Adipocyte (in vitro differentiated cells): Measurements from ENCODE around the gene ZNF581.

Experiments
- DNase-seq: peaks from one replicate; pipeline ENCODE4 v3.0.0-alpha.2; 2015; ENCODE audit warnings: low read depth
- H3K27me3 ChIP-seq: replicated peaks from 2 replicates; pipeline ENCODE4 v1.7.0; 2013; ENCODE audit warnings: mild to moderate bottlenecking, low read length, moderate library complexity; ENCODE audit not compliant: control insufficient read depth, insufficient read depth
- H3K36me3 ChIP-seq: 2 replicates; pipeline ENCODE4 v1.7.0; 2013; ENCODE audit warnings: low read length, mild to moderate bottlenecking, moderate library complexity; ENCODE audit not compliant: control insufficient read depth, insufficient read depth, severe bottlenecking
- H3K4me1 ChIP-seq: 2 replicates; pipeline ENCODE4 v1.7.0; 2013; ENCODE audit warnings: mild to moderate bottlenecking, low read length, moderate library complexity; ENCODE audit not compliant: control insufficient read depth, insufficient read depth
- H3K4me3 ChIP-seq: 2 replicates; pipeline ENCODE4 v1.7.0; 2013; ENCODE audit warnings: mild to moderate bottlenecking, low read length, moderate library complexity
- H3K9ac ChIP-seq: 2 replicates; pipeline ENCODE4 v1.7.0; 2013; ENCODE audit warnings: mild to moderate bottlenecking, low read length, moderate library complexity
- H3K9me3 ChIP-seq: 2 replicates; pipeline ENCODE4 v1.7.0; 2013; ENCODE audit warnings: mild to moderate bottlenecking, low read length, moderate library complexity; ENCODE audit not compliant: control insufficient read depth

The ZNF581 gene, protein sequence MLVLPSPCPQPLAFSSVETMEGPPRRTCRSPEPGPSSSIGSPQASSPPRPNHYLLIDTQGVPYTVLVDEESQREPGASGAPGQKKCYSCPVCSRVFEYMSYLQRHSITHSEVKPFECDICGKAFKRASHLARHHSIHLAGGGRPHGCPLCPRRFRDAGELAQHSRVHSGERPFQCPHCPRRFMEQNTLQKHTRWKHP

DNA sequence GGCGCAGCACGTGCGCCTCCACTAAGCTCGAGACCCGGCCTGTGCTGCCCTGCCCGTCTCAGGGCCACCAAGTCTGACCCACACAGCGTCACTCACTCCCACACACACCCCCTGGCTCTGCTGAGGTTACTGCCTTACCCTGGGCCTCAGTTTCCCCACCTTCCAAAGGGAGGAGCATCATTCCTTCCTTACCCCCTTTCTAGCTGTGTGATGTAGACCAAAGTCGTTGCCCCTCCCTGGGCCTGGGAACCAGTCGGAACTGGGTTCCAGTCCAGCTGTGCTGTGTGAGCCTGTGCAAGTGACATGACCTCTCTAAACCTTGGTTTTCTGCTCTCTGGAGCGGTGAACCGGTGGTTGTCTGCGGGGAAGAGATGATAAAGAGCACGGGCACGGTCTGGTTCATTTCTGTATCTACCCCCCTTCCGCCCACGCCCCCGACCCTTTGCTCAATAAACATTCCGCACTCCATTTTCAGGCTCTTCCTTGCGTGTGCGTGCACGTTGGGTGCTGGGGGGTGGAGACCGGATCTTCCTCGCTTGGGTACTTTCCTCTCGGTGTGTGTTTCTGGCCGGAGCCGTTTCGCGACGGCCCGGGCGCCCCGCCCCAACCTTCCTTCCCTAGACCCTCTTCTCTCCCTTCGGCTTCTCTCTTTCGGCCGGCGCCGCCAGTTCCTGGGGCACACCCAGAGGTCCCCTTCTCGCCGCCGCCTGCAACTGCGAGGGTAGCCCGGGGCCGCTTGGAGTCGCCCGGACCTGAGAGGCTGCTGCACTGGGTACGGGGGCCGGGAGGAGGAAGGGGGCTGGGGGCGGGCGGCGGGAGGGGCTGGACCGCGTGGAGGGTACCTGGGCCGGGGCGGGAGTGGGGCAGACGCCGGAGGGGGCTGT, at the start of gene ZNF581:
TSS of gene ZNF581 (plus strand) at position 647 of the 884 bp plus-strand sequence. CDS start 923 bp downstream, outside the sequence.
- Histone ChIP-seq H3K4me3 (peak within 1 kb of the TSS; percentile 92), H3K9ac (peak within 1 kb of the TSS; percentile 91), H3K4me1 (peaks cover 54% of the 10 kb centered on the region), H3K27me3 (no peaks in the 10 kb centered on the region), H3K9me3 (no peaks in the 10 kb centered on the region), H3K36me3 (peaks cover 16% of the 10 kb centered on the region)
- DNase-seq: peak; percentile 89

- H3K9me3 ChIP-seq: no peaks in the 10 kb centered on the region
- H3K9ac ChIP-seq: no peak overlapping the region
- no peaks in the 10 kb centered on the region for H3K4me1 ChIP-seq
- DNase-seq: no peak
- H3K27me3 ChIP-seq: no peaks in the 10 kb centered on the region
- peaks cover 20% of the 10 kb centered on the region for H3K36me3 ChIP-seq
- H3K4me3 ChIP-seq: no peak overlapping the region
Observed at GRCh38 chr19:55594996-55595545, 48.4 kb upstream of the ZNF581 start.

- no peak overlapping the region for H3K4me3 ChIP-seq
- no peaks in the 10 kb centered on the region for H3K9me3 ChIP-seq
- H3K27me3 ChIP-seq: no peaks in the 10 kb centered on the region
- DNase-seq: no peak
- H3K9ac ChIP-seq: no peak overlapping the region
- peaks cover 20% of the 10 kb centered on the region for H3K36me3 ChIP-seq
- peaks cover 7% of the 10 kb centered on the region for H3K4me1 ChIP-seq
Observed at GRCh38 chr19:55596304-55596703, 47.1 kb upstream of the ZNF581 start.

DNA sequence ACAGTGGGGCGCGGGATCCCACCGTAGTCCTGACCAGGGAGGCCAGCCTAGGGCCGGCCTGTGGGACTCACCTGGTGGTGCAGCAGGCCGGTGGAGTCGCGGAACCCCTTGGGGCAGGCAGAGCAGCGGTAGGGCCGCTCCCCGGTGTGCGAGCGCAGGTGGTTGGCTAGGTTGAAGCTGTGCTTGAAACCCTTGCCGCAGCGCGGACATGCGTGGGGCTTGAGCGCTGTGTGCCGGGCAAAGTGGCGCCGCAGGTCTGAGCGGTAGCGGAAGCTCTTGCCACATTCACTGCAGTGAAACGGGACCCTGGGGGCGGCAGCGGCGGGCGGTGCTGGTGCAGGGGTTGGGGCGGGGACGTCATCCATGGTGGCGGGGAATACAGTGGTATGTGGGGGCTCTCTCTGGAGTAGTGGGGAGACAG, 45.9 kb upstream of the ZNF581 start:
- no peak overlapping the region for H3K9ac ChIP-seq
- peaks cover 20% of the 10 kb centered on the region for H3K36me3 ChIP-seq
- no peak for DNase-seq
- no peaks in the 10 kb centered on the region for H3K9me3 ChIP-seq
- H3K4me1 ChIP-seq: peaks cover 8% of the 10 kb centered on the region
- H3K4me3 ChIP-seq: no peak overlapping the region
- no peaks in the 10 kb centered on the region for H3K27me3 ChIP-seq

DNA sequence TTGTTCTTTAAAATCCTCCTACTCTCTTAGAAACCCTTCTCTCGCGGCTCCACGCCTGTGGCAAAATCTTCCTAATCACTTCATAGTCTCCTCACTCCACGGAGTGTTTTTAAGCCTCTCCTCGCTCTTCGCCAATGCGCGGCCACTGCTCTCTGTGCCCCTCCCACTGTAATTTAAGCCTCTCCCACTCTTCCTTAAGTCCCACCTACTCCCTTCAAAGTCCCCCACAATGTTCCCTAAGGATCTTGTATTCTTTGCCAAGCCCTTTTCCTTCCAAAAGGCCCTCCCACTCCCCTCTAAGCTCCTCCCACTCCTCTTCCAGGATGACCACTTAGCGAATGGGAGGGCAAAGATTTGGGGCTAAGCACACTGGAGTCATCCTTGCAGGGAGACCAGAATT, 45.4 kb upstream of the ZNF581 start:
- Histone ChIP-seq H3K9me3 (no peaks in the 10 kb centered on the region), H3K4me1 (peaks cover 8% of the 10 kb centered on the region), H3K4me3 (no peak overlapping the region), H3K9ac (no peak overlapping the region), H3K27me3 (no peaks in the 10 kb centered on the region), H3K36me3 (peaks cover 20% of the 10 kb centered on the region)
- no peak for DNase-seq

- Histone ChIP-seq H3K9ac (peak overlapping the region; percentile 99), H3K27me3 (no peaks in the 10 kb centered on the region), H3K9me3 (no peaks in the 10 kb centered on the region), H3K4me3 (peak overlapping the region; percentile 98), H3K36me3 (peaks cover 20% of the 10 kb centered on the region), H3K4me1 (peaks cover 8% of the 10 kb centered on the region)
- peak; percentile 98 for DNase-seq
Observed at GRCh38 chr19:55598719-55599467, 44.6 kb upstream of the ZNF581 start.

- Histone ChIP-seq H3K9ac (peak within 1 kb of the TSS; percentile 99), H3K4me3 (peak within 1 kb of the TSS; percentile 98), H3K9me3 (no peaks in the 10 kb centered on the region), H3K4me1 (peaks cover 10% of the 10 kb centered on the region), H3K27me3 (no peaks in the 10 kb centered on the region), H3K36me3 (peaks cover 20% of the 10 kb centered on the region)
- peak; percentile 100 for DNase-seq
Observed at GRCh38 chr19:55599468-55599841, 44.0 kb upstream of the ZNF581 start, which contains the start of gene FIZ1. Gene FIZ1 (minus strand): TSS chr19:55599517. CDS start chr19:55597865, 1,652 bp downstream.

- H3K36me3 ChIP-seq: peaks cover 14% of the 10 kb centered on the region
- H3K27me3 ChIP-seq: no peaks in the 10 kb centered on the region
- peaks cover 15% of the 10 kb centered on the region for H3K4me1 ChIP-seq
- peak within 1 kb of the TSS; percentile 98 for H3K4me3 ChIP-seq
- no peaks in the 10 kb centered on the region for H3K9me3 ChIP-seq
- DNase-seq: peak; percentile 92
- peak within 1 kb of the TSS; percentile 99 for H3K9ac ChIP-seq
Observed at GRCh38 chr19:55599842-55600661, 43.4 kb upstream of the ZNF581 start, which contains the start of gene ZNF524. Gene ZNF524 (plus strand): TSS chr19:55600288. CDS start chr19:55602113, 1,825 bp downstream.

DNA sequence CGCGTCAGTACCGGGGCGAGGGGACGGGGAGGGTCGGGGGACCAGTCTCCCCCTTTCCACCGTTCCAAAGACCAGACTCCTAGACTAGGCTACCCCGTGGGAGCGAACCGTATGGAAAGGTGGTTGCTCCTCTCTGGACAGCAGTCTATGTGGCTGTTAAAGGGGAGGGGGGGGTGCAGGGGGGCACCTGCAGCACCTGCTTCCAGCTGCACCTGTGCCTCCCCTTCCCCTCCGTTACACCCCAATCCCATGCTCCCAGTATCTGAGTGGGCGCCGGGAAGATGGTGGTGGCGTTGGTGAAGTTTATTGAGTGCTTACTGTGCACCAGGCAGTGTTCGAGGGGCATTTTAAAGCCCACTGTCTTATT, 42.8 kb upstream of the ZNF581 start:
- peaks cover 15% of the 10 kb centered on the region for H3K4me1 ChIP-seq
- no peaks in the 10 kb centered on the region for H3K27me3 ChIP-seq
- H3K36me3 ChIP-seq: peaks cover 8% of the 10 kb centered on the region
- no peaks in the 10 kb centered on the region for H3K9me3 ChIP-seq
- no peak for DNase-seq
- H3K9ac ChIP-seq: peak overlapping the region; percentile 99
- peak overlapping the region; percentile 85 for H3K4me3 ChIP-seq

DNA sequence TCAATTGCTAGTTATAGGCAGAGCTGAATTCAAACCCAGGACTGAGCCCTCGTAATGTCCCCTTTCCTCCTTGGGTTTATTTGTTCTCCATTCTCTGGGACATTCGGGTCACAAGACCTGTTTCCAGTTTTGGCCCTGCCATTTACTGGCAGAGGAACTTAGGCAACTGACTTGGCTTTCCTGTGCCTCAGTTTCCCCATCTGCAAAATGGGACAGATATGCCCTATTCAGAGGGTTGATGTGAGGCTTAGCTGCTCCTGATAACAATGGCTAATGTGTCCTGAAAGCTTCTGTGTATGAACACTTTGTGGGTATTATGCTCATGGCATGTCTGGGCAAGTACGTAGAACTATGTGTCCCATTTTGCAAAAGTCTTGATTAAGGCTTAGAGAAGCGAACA, 42.4 kb upstream of the ZNF581 start:
- Histone ChIP-seq H3K9me3 (no peaks in the 10 kb centered on the region), H3K27me3 (no peaks in the 10 kb centered on the region), H3K4me1 (peaks cover 15% of the 10 kb centered on the region), H3K36me3 (peaks cover 4% of the 10 kb centered on the region), H3K9ac (peak overlapping the region; percentile 99), H3K4me3 (peak overlapping the region; percentile 85)
- no peak for DNase-seq
